HG03045 (cell line): Measurements from ENCODE around the gene POU4F2.

Experiments
- ATAC-seq: cut with Tn5 transposase; IDR thresholded peaks from one replicate; pipeline ENCODE4 v1.9.1; 2021; ENCODE audit warnings: mild to moderate bottlenecking, moderate library complexity; ENCODE audit not compliant: unreplicated experiment

Gene POU4F2, protein sequence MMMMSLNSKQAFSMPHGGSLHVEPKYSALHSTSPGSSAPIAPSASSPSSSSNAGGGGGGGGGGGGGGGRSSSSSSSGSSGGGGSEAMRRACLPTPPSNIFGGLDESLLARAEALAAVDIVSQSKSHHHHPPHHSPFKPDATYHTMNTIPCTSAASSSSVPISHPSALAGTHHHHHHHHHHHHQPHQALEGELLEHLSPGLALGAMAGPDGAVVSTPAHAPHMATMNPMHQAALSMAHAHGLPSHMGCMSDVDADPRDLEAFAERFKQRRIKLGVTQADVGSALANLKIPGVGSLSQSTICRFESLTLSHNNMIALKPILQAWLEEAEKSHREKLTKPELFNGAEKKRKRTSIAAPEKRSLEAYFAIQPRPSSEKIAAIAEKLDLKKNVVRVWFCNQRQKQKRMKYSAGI

DNA sequence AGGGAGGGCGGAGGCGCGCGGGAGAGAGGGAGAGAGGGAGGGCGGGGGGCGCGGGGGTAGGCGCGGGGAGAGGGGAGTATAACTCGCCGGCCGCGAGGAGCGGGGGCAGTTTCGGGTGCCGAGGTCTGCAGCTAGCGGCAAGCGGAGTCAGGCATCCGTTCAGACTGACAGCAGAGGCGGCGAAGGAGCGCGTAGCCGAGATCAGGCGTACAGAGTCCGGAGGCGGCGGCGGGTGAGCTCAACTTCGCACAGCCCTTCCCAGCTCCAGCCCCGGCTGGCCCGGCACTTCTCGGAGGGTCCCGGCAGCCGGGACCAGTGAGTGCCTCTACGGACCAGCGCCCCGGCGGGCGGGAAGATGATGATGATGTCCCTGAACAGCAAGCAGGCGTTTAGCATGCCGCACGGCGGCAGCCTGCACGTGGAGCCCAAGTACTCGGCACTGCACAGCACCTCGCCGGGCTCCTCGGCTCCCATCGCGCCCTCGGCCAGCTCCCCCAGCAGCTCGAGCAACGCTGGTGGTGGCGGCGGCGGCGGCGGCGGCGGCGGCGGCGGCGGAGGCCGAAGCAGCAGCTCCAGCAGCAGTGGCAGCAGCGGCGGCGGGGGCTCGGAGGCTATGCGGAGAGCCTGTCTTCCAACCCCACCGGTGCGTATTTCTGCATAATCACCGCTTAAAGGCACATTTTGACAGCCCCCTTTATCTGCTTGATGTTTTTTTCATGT is at the start of gene POU4F2:
TSS of gene POU4F2 (plus strand) at position 108 of the 720 bp plus-strand sequence. CDS start at position 356, 248 bp downstream.
- ATAC-seq = no peak

DNA sequence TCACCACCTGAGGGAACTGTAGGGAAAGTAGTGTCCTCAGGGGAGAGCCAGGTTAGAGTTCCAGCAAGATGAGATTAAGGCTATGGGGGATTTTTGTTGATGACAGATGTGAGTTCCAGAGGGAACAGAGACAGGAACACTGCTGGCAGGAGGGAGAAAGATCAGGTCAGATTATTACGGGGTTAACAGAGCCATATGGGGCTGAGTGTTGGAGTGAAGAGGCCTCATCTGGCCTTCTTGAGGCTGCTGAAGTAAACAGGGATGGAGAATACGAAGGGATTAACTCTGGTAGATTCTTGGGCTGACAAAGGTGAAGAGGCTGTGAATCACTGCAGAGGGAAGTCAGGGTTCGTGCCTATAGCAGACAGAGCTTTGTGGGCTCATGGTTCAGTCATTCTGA is 47.9 kb upstream of the POU4F2 start:
- ATAC-seq = no peak

DNA sequence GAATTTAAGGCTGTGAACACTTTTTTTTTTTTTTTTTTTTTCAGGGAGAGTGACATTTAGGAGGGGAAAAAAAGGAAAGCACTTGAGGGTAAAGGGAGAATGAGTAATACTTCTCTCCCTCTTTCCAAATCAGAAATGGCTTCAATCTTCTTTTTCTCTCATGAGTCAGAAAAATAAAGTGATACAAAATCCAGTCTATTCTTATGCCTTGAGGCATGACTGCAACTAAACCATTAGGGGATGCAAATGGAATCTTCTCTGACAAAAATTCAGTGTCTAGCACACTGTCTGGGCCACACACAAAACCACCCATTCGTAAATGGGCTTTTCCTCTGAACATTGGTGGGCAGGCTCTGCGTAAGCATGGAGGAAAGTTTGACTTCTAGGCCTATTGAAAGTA is 46.7 kb upstream of the POU4F2 start:
- ATAC-seq = no peak

DNA sequence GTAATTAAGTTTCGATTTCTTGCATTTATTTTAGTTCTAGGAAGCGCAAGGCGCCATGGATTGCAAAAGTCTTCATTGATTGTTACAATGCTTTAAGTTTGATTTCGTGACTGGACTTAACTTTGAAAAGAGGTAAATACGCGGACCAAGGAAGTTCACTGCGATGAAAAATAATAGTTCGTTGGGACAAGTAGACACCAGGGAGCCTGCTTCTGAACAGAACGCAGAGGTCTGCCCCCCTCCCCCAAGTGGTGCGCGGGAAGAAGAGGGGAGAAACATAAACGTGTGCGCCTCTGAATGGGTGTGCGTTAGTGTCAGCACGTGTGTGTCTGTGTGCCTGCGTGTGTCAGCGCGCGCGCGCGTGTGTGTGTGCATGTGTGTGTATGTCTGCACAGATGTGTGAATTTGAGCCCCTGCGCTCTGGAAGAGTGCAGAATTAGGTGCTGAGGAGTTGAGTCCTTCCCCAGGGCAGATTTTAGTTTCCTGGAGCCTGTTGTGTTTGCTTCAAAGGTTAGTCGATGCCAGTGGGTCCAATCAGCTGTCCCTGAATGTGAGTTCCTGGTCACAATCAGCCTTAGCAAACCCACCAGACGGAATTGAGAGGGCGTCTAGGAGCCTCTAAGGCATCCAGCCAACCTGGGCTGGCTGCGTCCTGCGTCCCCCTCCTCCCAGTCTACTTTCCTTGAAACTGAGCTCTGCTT is 5.8 kb upstream of the POU4F2 start:
- no peak for ATAC-seq

DNA sequence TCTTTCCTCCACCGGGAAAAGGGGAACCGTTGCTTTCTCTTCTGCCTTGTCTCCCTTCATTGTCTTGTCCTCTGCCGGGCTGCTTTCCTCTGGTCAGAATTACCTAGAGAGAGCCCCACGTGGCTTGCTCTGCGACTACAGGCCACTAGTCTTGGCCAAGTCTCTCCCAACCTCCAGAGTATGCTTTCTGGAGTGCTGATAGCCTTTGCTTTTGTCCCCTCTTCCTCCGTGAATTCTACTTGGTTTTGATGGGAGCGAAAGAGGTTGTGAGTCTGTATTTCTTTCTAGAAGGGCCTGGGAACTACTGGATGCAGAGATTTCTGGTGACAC is 5.3 kb upstream of the POU4F2 start:
- no peak for ATAC-seq

DNA sequence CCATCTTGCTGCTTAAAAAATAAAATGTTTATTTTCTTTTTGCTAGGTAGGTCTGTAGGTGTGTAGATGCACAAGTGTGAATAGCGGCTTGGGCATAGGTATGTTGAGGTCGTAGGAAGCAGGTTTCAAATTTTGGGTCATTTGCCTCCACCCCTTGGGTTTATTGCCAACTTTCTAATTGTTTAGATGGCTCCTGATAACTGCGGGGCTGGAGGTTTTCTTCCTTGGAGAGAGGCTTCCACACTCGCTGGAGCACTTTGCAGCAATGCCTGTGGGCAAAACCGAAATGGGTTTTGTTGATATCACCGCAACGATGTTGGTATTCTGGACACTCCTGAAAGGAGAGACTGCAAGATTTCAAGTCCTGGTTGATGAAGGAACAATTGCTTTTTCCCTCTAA is 3.9 kb upstream of the POU4F2 start:
- ATAC-seq = no peak

DNA sequence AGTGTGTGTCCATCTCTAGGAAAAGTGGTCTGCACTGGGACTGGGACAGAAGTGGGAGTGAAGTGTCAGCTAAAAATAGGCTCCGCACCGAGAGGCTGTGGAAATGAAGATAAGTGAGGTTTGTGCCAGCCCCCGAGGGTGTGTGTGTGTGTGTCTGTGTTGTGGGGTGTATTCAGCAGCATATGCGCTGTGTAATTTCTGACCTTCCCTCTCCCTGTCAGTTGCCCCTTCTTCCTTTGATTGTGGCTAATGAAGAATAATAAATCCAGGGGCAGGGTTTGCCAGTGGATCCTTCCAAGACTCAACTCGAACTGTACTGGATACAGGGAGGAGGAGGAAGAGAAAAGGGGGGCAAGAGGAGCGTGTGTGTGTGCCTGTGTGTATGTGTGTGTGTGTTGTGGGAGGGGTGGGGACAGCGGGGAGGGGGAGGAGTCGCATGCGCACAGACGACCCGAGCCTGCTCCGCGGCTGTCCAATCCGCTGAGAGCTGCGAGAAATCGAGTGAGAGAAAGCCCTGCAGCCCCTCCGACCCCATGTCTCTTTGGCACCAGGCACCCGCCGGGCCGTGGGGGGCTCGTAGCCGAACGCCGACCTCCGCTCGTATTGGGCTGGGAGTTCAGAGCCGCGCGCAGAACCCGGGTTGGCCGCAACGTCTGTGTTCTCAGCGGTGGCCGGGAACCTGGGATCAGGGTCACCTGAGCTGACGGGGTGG is 916 bp upstream of the POU4F2 start:
- no peak for ATAC-seq

DNA sequence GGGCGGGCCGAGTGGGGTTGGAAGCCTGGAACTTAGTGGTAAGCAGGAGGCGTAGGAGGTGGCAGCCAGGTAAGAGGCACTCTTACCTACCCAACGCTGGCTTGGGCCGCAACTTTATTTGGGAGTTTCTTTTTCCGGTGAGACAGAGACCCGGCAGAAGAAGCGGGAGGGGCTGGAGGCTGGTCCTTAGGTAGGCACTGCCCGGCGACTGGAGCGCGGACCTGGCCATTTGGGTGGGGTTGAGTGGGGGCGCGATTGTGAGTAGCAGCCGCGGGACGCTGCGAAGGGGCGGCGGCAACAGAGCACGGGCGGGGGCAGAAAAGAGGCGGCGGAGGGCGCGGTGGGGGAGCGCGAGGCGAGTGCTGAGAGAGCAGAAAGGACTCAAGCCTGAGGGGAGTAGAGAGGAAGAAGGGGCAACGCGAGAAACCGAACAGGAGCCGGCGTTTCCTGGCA is 334 bp upstream of the POU4F2 start:
- no peak for ATAC-seq

DNA sequence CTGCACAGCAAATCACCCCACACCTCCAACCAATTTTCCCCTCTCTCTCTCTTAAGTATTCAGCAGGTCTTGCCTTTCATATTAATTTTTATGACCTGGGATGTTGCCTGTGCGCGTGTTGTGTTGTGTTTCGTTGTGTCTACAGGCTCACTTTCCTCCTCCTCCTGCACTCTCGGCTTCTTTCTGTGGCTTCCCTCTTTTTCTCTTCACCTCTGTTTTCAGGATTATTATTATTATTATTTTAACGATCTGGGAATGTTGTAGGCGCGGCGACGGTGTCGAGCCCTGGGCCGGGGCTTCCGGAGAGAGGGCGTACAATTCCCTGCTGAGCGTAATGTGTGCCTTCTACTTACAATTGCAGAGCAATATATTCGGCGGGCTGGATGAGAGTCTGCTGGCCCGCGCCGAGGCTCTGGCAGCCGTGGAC is 826 bp downstream of the POU4F2 start:
- ATAC-seq = no peak

DNA sequence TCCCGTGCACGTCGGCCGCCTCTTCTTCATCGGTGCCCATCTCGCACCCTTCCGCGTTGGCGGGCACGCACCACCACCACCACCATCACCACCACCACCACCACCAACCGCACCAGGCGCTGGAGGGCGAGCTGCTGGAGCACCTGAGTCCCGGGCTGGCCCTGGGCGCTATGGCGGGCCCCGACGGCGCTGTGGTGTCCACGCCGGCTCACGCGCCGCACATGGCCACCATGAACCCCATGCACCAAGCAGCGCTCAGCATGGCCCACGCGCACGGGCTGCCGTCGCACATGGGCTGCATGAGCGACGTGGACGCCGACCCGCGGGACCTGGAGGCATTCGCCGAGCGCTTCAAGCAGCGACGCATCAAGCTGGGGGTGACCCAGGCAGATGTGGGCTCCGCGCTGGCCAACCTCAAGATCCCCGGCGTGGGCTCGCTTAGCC is 1.4 kb downstream of the POU4F2 start:
- ATAC-seq = no peak

DNA sequence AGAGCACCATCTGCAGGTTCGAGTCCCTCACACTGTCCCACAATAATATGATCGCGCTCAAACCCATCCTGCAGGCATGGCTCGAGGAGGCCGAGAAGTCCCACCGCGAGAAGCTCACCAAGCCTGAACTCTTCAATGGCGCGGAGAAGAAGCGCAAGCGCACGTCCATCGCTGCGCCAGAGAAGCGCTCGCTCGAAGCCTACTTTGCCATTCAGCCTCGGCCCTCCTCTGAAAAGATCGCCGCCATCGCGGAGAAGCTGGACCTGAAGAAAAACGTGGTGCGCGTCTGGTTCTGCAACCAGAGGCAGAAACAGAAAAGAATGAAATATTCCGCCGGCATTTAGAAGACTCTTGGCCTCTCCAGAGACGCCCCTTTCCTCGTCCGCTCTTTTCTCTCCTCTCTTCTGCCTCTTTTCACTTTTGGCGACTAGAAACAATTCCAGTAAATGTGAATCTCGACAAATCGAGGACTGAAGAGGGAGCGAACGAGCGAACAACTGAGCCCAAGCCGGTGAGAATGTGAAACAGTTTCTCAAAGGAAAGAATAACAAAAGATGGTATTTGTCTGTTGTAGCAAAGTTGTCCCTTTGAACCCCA is 1.9 kb downstream of the POU4F2 start:
- no peak for ATAC-seq

DNA sequence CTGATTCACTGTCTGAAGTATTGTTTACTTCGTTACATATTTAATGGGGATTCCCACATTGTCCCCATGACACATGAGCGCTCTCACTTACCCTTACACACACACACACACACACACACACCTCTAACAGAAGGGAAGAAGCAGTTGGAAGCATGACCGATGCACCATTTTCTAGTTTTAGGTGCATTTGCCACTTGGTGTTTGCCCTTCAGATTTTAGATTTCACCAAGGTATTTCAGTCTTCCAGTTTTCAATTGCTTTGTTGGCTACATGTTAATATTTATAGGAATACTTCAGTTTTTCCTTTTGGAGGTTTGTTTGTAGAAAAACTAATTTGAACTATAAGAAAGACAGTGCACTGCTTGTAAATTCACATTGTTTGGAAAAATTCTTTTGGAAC is 3.1 kb downstream of the POU4F2 start:
- no peak for ATAC-seq

DNA sequence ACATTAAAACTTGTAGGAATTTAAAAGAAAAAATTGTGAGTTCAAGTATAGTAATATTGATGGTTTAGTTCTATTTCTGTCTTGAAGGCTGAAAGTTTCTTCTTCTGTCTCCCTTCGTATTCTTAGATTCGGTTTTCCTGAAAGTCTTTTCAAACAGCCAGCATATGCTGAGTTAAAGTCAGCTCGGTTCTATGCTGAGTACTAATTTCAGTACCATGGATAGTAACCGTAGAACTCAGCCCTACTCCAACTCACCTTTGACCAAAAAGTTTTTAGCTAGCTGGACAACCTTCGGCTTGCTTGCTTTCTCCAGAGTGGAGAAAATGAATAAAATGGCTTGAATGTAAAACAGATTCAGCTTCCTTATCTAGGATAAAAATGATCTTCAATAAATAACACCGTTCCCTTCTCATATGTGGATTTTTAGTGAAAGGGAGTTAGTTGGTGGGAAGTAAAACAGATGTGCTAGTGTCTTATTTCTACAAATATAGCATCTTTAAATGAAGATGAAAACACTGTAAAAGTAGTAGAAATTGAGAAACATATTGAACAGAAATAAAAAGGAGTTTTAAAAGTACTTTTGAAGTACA is 5.2 kb downstream of the POU4F2 start:
- ATAC-seq = no peak

DNA sequence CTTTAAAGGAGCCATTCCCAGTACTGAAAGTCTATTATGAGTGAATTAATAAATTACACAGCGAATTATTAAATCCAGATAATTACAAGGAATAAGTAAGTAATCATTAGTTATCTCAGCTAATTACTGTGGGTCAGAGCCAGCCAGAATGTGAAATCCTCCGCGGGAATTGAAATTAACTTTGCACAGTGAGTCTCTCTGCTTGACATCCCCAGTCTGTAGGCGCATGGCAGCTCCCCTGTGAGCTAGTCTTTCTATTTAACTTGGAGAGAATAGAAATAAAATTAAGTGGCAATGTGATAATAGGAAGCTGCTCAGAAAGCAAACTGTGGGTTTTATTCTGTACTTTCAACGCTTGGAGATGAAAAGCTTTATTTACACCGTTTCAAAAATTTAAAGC is 7.2 kb downstream of the POU4F2 start:
- no peak for ATAC-seq

DNA sequence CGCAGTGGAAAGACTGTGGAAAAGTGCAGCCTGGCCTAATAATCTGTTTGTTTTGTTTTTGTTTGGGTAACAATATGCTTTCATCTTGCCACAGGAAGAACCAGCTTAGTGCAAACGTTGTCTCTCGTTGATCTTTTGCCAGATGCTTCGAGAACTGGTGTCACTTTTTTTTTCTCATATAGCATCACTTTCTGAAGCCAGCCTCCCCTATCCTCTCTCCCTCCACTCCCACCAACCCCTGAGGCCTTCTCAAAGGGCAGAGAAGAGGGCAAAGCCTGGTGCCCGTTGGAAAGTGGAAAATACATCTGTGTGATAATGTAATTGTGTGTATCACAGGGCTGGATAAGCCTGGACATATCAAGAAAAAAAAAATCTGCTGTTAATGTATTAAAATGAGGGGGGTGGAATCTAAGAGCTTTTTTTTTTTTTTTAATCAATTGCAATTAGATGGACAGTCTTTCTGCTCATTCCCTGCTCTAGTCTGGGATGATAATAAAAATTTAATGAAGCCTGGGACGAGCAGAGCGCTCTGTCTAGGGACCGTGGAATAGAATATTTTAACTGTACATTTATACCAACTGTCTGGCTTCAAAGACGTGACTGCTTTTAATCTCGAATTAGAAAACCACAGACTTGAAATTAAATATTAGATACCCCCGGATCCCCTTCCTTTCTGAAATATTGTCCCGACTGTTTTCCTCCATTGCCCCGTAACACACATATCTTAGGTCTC is 8.1 kb downstream of the POU4F2 start:
- ATAC-seq = no peak

DNA sequence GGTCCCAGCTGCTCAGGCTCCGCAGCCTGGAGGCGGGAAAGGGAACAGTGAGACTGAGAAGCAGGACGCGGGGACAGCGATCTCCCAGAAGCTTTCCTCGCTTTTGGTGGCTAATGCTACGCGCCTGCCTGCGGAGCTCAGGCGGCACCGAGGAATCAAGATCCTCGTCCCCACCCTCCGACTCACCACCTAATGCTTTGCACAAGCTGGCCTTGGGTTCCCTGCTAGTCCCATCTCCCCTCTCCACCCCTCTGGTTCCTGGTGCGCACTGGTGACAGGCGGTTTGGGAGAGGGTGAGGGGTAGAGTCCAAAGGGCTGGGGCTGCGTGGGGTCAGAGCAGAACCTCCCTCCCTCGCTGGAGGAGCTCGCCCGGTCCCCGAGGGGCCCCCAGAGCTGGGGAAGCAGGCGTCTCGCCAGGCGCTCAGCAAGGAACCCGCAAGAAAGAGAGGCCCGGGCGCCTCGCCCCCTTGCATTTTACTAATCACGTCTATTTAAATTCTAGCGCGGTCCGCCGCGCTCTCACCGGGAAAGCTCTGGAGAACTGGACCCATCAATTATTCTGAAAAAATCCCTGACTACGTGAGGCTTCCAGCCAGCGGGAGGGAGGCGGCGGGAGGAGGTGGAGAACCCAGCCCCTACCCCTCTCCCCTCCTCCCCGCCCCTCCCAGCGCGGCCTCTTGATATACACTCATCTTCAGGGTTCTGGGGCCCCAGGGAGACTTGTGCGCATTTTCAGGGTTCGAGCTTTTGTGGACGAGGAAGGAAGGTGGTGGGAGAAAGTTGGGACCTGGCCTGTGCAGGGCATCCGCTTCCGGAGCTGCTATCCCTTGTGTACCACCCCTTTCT is 9.1 kb downstream of the POU4F2 start:
- ATAC-seq = no peak

DNA sequence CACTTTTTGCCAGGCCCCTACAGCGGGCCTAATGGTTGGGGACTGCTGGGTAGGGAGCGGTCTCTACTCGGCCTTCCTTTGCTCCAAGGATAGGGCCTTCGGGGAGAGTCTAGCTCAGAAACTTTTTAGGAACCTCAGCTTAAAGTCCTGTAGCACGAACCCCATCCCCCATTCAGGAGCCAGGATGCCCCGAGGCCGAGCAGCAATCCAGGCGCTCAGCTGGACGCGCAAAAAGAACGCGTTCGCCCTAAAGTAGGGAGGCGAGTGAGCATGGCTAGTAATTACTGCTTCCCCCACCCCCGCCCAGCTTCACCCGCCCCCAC is 9.7 kb downstream of the POU4F2 start:
- ATAC-seq = no peak

DNA sequence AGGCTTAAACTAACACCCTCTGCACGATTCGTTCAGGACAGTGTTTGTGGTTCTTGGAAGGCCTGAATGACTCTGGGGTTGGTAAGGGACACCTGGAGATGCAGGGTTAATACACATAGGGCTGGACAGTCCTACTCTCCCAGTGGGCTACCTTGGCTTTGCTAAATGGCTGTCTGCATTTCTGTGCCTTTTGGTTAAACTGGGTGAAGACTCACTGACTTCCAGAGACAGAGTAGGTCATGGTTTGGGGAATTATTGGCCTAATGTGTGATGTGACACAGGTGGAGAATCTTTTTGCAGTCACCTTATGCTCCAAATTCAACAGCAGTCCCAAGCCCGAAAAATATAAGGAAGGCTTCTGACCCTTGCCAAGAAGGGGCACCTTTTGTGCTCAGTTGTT is 10.5 kb downstream of the POU4F2 start:
- no peak for ATAC-seq

DNA sequence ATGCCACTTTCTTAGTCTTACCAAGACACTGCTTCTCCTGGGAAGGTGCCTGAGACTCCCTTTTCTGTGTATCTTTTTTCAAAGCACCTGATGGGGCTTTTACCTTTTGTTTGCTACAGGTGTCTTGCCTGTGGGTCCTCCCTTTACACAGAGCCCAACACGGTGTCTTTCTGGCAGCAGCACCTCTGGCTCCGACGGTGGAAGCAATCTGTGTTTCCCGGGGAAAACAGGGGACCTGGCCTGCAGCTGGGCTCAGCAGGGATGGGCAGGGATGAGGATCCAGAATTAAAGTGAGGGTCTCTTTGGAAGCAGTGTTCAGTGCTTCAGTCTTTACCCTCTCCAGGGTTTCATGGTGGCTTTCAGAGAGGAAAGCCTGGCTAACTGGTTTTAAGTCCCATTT is 11.3 kb downstream of the POU4F2 start:
- ATAC-seq = no peak
